ENCODE results near the gene GYPA.
"Not testable (repeated sequence)": the region's sequence is repeated elsewhere in the genome, so short reads cannot be mapped to it uniquely, and the experiment has no call there.

GYPA gene
- long read RNA-seq, result 0 reads

DNA sequence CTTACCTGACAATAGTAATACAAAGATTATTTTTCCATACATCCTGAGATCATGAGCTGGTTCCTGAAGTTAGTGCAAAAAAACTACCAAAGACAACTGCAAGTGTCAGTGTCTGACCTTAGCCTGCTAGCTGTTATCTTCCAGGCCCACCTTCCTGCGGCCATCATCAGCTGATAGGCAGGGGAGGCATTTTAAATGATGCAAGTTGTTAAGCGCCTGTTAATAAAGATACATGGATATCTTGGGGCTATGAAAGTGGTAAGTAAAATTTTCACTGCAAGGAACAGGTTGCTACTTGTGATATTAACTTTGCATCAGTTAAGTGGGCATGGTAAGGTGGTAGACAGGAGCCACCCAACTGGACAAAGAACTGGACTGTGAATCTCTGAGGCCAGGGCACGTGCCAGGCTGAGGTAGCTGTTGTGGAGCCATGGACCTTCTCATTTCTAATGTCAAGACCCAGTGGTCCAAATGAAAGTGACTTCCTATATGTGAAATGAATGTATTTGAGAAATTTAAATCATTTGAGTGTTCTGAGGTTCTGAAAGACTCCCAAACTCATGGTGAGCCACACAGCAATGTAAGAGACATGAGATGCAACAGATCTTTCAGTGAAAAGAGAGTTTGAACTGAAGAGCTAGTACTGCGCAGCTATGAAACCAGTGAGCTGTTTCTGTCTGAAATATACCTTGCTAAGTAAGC, at the start of gene GYPA:
TSS of gene GYPA (minus strand) at position 125 of the 702 bp plus-strand sequence. CDS start at position 42, 83 bp downstream.
- DNase-seq (ENCODE audit: low read depth in 1 of 2, low spot score in 1 of 2); H3K4me3 ChIP-seq (replicated peaks; ENCODE audit: insufficient read depth, low read length); H3K27me3 ChIP-seq (ENCODE audit: insufficient read depth, poor library complexity, severe bottlenecking); H3K27ac ChIP-seq (replicated peaks): not testable (repeated sequence)

DNA sequence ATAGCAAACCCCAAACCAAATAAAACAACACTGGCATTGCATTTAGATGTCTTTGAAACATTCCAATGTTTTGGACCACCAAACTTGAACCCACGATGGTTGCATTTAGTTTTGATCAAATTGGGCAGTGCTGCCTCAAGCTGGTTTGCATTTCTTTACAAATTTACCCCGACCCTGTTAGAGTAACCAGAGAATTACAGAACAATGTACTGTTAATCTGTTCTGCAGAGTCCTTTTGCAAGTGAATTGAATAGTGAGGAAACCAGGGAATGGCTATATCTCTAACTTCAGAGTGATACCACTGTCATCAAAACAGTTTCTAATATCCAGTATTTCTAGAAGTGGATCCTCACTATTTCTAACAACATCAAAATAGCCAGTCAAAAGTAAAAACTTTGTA, 49.5 kb upstream of the GYPA start:
- Histone ChIP-seq H3K27ac (replicated peaks) (no peak overlapping the region), H3K27me3 (ENCODE audit: insufficient read depth, poor library complexity, severe bottlenecking) (no peaks in the 10 kb centered on the region), H3K4me3 (replicated peaks; ENCODE audit: insufficient read depth, low read length) (no peak overlapping the region)
- TF ChIP-seq, protein P1, sequence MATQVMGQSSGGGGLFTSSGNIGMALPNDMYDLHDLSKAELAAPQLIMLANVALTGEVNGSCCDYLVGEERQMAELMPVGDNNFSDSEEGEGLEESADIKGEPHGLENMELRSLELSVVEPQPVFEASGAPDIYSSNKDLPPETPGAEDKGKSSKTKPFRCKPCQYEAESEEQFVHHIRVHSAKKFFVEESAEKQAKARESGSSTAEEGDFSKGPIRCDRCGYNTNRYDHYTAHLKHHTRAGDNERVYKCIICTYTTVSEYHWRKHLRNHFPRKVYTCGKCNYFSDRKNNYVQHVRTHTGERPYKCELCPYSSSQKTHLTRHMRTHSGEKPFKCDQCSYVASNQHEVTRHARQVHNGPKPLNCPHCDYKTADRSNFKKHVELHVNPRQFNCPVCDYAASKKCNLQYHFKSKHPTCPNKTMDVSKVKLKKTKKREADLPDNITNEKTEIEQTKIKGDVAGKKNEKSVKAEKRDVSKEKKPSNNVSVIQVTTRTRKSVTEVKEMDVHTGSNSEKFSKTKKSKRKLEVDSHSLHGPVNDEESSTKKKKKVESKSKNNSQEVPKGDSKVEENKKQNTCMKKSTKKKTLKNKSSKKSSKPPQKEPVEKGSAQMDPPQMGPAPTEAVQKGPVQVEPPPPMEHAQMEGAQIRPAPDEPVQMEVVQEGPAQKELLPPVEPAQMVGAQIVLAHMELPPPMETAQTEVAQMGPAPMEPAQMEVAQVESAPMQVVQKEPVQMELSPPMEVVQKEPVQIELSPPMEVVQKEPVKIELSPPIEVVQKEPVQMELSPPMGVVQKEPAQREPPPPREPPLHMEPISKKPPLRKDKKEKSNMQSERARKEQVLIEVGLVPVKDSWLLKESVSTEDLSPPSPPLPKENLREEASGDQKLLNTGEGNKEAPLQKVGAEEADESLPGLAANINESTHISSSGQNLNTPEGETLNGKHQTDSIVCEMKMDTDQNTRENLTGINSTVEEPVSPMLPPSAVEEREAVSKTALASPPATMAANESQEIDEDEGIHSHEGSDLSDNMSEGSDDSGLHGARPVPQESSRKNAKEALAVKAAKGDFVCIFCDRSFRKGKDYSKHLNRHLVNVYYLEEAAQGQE (IDR thresholded peaks at IDR 0.05; ENCODE audit: insufficient replicate concordance, low read depth), result no peak
- no peak for TF ChIP-seq GABPA (IDR thresholded peaks at IDR 0.05; ENCODE audit: low read depth)
- no peak for TF ChIP-seq SPI1 (IDR thresholded peaks at IDR 0.05; ENCODE audit: borderline replicate concordance, low read depth)
- TF ChIP-seq, protein P2, sequence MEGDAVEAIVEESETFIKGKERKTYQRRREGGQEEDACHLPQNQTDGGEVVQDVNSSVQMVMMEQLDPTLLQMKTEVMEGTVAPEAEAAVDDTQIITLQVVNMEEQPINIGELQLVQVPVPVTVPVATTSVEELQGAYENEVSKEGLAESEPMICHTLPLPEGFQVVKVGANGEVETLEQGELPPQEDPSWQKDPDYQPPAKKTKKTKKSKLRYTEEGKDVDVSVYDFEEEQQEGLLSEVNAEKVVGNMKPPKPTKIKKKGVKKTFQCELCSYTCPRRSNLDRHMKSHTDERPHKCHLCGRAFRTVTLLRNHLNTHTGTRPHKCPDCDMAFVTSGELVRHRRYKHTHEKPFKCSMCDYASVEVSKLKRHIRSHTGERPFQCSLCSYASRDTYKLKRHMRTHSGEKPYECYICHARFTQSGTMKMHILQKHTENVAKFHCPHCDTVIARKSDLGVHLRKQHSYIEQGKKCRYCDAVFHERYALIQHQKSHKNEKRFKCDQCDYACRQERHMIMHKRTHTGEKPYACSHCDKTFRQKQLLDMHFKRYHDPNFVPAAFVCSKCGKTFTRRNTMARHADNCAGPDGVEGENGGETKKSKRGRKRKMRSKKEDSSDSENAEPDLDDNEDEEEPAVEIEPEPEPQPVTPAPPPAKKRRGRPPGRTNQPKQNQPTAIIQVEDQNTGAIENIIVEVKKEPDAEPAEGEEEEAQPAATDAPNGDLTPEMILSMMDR (IDR thresholded peaks at IDR 0.05; ENCODE audit: insufficient read depth, low read length), result no peak
- TF ChIP-seq POLR2AphosphoS5 (IDR thresholded peaks at IDR 0.05; ENCODE audit: low read depth), result no peak
- no peak for DNase-seq (ENCODE audit: low read depth in 1 of 2, low spot score in 1 of 2)

DNA sequence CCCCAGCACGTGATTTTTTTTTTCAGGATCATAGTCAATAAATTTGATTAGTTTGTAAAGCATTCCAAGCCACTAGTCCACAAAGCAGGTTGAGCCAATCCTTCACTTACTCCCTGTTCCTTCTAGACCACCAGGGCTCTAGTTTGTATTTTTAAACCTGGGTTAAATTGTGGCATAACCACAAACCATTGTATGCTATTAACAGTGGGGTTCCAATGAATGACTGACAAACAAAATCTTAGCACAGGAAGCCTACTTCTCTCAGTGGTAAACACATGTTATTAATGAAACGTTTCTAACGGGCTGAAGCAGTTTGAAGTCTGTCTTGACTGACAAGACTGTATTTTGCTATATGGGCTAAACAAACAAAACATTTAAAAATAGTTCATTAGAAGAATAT, 48.6 kb upstream of the GYPA start:
- no peaks in the 10 kb centered on the region for H3K27me3 ChIP-seq (ENCODE audit: insufficient read depth, poor library complexity, severe bottlenecking)
- TF ChIP-seq, protein P1 (IDR thresholded peaks at IDR 0.05; ENCODE audit: insufficient replicate concordance, low read depth), result no peak
- TF ChIP-seq, protein P2 (IDR thresholded peaks at IDR 0.05; ENCODE audit: insufficient read depth, low read length), result no peak
- TF ChIP-seq SPI1 (IDR thresholded peaks at IDR 0.05; ENCODE audit: borderline replicate concordance, low read depth), result no peak
- TF ChIP-seq GABPA (IDR thresholded peaks at IDR 0.05; ENCODE audit: low read depth), result no peak
- no peak for TF ChIP-seq POLR2AphosphoS5 (IDR thresholded peaks at IDR 0.05; ENCODE audit: low read depth)
- H3K4me3 ChIP-seq (replicated peaks; ENCODE audit: insufficient read depth, low read length), result no peak overlapping the region
- no peak overlapping the region for H3K27ac ChIP-seq (replicated peaks)
- DNase-seq (ENCODE audit: low read depth in 1 of 2, low spot score in 1 of 2), result no peak

DNA sequence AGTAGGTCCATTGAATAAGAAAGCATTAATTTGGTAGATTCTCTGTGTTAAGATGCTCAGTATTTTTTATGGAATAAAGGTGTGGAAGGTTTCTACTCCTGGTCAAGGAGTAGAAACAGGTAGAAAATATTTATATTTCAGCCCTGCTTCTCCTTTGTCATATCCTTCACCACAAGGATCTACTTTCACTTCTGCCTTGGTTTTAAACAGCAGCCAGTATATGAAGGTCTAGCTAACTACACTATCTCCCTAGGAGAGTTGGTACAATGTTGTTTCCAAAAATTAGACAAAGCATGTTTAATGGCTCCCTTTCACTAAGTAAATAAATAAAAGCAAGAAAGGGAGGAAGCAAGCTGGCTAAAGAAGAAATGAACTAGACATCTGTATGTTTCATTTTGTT, 44.6 kb upstream of the GYPA start:
- no peaks in the 10 kb centered on the region for H3K27me3 ChIP-seq (ENCODE audit: insufficient read depth, poor library complexity, severe bottlenecking)
- H3K27ac ChIP-seq (replicated peaks), result no peak overlapping the region
- TF ChIP-seq, protein P2 (IDR thresholded peaks at IDR 0.05; ENCODE audit: insufficient read depth, low read length), result no peak
- no peak for TF ChIP-seq GABPA (IDR thresholded peaks at IDR 0.05; ENCODE audit: low read depth)
- TF ChIP-seq POLR2AphosphoS5 (IDR thresholded peaks at IDR 0.05; ENCODE audit: low read depth), result no peak
- TF ChIP-seq, protein P1 (IDR thresholded peaks at IDR 0.05; ENCODE audit: insufficient replicate concordance, low read depth), result no peak
- TF ChIP-seq SPI1 (IDR thresholded peaks at IDR 0.05; ENCODE audit: borderline replicate concordance, low read depth), result no peak
- H3K4me3 ChIP-seq (replicated peaks; ENCODE audit: insufficient read depth, low read length), result no peak overlapping the region
- DNase-seq (ENCODE audit: low read depth in 1 of 2, low spot score in 1 of 2), result no peak
